ENCODE measurements around the gene C12orf75.

DNA sequence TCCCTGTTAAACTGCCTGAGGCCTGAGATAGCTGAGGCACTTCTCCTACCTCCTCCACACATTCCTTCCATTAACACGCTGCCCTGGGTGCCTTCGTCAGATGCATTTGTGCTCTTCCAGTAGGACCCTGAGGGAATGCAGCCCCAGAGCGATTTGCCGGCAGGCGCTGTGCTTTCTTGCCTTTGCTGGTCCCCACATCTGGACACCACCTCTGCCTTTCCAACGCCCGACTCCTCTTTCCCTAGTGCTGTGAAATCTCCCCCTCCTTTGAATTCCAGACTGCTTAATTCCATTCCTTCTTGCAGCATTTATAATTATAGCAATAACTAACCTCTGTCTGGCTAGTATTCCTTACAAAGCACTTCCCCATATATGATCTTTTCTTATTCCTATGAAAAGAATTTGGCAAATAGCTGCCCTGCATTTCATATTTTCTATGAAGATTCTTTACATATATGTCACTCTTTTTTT is 88.4 kb downstream of the C12orf75 start:
- TF ChIP-seq, protein P1, sequence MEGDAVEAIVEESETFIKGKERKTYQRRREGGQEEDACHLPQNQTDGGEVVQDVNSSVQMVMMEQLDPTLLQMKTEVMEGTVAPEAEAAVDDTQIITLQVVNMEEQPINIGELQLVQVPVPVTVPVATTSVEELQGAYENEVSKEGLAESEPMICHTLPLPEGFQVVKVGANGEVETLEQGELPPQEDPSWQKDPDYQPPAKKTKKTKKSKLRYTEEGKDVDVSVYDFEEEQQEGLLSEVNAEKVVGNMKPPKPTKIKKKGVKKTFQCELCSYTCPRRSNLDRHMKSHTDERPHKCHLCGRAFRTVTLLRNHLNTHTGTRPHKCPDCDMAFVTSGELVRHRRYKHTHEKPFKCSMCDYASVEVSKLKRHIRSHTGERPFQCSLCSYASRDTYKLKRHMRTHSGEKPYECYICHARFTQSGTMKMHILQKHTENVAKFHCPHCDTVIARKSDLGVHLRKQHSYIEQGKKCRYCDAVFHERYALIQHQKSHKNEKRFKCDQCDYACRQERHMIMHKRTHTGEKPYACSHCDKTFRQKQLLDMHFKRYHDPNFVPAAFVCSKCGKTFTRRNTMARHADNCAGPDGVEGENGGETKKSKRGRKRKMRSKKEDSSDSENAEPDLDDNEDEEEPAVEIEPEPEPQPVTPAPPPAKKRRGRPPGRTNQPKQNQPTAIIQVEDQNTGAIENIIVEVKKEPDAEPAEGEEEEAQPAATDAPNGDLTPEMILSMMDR (IDR thresholded peaks at IDR 0.05), result no peak
- TF ChIP-seq POLR2A (IDR thresholded peaks at IDR 0.05), result no peak

Data from adrenal gland (tissue), 5 donors.